ENCODE measurements around the gene NIT1.

DNA sequence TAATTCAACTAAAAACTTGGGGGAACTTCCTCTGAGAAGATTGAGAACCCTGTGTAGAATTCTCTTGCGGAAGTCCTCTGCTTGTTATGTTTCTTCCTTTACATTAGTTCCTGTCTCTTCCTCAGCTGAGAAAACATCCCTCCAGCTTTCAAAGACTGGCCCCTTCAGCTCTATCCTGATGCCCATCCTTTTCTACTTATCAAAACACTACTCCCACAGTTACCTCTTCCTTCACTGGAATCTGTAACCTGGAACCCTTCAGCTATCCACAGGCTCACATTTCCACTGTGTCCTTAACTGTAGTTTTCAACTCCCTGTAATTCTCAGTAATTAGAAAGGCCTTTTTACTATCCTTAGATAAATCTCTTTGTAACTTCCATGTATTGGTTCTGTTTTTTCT lies 20.5 kb downstream of the NIT1 start:
- TF ChIP-seq, protein P1, sequence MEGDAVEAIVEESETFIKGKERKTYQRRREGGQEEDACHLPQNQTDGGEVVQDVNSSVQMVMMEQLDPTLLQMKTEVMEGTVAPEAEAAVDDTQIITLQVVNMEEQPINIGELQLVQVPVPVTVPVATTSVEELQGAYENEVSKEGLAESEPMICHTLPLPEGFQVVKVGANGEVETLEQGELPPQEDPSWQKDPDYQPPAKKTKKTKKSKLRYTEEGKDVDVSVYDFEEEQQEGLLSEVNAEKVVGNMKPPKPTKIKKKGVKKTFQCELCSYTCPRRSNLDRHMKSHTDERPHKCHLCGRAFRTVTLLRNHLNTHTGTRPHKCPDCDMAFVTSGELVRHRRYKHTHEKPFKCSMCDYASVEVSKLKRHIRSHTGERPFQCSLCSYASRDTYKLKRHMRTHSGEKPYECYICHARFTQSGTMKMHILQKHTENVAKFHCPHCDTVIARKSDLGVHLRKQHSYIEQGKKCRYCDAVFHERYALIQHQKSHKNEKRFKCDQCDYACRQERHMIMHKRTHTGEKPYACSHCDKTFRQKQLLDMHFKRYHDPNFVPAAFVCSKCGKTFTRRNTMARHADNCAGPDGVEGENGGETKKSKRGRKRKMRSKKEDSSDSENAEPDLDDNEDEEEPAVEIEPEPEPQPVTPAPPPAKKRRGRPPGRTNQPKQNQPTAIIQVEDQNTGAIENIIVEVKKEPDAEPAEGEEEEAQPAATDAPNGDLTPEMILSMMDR (IDR thresholded peaks at IDR 0.05 in 2 of 3, conservative IDR thresholded peaks at IDR 0.05 in 1 of 3; ENCODE audit: insufficient read depth in 2 of 3, low read depth in 1 of 3, low read length in 3 of 3): no peak
- TF ChIP-seq EP300 (IDR thresholded peaks at IDR 0.05; ENCODE audit: low read length): no peak
- TF ChIP-seq YY1 (IDR thresholded peaks at IDR 0.05; ENCODE audit: borderline replicate concordance in 1 of 3, control insufficient read depth in 1 of 3, extremely low read depth in 1 of 3, insufficient read depth in 3 of 3, insufficient read length in 1 of 3, insufficient replicate concordance in 2 of 3, low read depth in 1 of 3, low read length in 2 of 3): no peak
- TF ChIP-seq, protein P2, sequence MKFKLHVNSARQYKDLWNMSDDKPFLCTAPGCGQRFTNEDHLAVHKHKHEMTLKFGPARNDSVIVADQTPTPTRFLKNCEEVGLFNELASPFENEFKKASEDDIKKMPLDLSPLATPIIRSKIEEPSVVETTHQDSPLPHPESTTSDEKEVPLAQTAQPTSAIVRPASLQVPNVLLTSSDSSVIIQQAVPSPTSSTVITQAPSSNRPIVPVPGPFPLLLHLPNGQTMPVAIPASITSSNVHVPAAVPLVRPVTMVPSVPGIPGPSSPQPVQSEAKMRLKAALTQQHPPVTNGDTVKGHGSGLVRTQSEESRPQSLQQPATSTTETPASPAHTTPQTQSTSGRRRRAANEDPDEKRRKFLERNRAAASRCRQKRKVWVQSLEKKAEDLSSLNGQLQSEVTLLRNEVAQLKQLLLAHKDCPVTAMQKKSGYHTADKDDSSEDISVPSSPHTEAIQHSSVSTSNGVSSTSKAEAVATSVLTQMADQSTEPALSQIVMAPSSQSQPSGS (CRISPR knock-in tag; IDR thresholded peaks at IDR 0.05): no peak
- TF ChIP-seq, protein P3, sequence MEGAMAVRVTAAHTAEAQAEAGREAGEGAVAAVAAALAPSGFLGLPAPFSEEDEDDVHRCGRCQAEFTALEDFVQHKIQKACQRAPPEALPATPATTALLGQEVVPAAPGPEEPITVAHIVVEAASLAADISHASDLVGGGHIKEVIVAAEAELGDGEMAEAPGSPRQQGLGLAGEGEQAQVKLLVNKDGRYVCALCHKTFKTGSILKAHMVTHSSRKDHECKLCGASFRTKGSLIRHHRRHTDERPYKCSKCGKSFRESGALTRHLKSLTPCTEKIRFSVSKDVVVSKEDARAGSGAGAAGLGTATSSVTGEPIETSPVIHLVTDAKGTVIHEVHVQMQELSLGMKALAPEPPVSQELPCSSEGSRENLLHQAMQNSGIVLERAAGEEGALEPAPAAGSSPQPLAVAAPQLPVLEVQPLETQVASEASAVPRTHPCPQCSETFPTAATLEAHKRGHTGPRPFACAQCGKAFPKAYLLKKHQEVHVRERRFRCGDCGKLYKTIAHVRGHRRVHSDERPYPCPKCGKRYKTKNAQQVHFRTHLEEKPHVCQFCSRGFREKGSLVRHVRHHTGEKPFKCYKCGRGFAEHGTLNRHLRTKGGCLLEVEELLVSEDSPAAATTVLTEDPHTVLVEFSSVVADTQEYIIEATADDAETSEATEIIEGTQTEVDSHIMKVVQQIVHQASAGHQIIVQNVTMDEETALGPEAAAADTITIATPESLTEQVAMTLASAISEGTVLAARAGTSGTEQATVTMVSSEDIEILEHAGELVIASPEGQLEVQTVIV (CRISPR knock-in tag; IDR thresholded peaks at IDR 0.05; ENCODE audit: borderline replicate concordance): no peak
- TF ChIP-seq, protein P4, sequence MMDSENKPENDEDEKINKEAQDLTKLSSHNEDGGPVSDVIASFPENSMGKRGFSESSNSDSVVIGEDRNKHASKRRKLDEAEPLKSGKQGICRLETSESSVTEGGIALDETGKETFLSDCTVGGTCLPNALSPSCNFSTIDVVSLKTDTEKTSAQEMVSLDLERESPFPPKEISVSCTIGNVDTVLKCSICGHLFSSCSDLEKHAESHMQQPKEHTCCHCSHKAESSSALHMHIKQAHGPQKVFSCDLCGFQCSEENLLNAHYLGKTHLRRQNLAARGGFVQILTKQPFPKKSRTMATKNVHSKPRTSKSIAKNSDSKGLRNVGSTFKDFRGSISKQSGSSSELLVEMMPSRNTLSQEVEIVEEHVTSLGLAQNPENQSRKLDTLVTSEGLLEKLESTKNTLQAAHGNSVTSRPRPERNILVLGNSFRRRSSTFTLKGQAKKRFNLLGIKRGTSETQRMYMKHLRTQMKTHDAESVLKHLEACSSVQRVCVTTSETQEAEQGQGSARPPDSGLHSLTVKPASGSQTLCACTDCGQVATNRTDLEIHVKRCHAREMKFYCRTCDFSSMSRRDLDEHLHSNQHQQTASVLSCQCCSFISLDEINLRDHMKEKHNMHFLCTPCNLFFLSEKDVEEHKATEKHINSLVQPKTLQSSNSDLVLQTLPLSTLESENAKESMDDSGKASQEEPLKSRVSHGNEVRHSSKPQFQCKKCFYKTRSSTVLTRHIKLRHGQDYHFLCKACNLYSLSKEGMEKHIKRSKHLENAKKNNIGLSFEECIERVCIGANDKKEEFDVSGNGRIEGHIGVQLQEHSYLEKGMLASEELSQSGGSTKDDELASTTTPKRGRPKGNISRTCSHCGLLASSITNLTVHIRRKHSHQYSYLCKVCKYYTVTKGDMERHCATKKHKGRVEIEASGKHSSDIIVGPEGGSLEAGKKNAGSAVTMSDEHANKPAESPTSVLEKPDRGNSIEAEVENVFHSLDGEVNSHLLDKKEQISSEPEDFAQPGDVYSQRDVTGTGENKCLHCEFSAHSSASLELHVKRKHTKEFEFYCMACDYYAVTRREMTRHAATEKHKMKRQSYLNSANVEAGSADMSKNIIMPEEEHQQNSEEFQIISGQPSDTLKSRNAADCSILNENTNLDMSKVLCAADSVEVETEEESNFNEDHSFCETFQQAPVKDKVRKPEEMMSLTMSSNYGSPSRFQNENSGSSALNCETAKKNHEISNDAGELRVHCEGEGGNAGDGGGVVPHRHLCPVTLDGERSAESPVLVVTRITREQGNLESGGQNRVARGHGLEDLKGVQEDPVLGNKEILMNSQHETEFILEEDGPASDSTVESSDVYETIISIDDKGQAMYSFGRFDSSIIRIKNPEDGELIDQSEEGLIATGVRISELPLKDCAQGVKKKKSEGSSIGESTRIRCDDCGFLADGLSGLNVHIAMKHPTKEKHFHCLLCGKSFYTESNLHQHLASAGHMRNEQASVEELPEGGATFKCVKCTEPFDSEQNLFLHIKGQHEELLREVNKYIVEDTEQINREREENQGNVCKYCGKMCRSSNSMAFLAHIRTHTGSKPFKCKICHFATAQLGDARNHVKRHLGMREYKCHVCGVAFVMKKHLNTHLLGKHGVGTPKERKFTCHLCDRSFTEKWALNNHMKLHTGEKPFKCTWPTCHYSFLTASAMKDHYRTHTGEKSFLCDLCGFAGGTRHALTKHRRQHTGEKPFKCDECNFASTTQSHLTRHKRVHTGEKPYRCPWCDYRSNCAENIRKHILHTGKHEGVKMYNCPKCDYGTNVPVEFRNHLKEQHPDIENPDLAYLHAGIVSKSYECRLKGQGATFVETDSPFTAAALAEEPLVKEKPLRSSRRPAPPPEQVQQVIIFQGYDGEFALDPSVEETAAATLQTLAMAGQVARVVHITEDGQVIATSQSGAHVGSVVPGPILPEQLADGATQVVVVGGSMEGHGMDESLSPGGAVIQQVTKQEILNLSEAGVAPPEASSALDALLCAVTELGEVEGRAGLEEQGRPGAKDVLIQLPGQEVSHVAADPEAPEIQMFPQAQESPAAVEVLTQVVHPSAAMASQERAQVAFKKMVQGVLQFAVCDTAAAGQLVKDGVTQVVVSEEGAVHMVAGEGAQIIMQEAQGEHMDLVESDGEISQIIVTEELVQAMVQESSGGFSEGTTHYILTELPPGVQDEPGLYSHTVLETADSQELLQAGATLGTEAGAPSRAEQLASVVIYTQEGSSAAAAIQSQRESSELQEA (IDR thresholded peaks at IDR 0.05; ENCODE audit: low read depth): no peak
- no peak for TF ChIP-seq NRF1 (conservative IDR thresholded peaks at IDR 0.05 in 1 of 2, IDR thresholded peaks at IDR 0.05 in 1 of 2)

Data from K562 (cell line).